Thyroid gland (tissue), 4 donors: ENCODE measurements around the gene GALE.
"Not testable (repeated sequence)": the region's sequence is repeated elsewhere in the genome, so short reads cannot be mapped to it uniquely, and the experiment has no call there.

Experiments used
- POLR2A ChIP-seq, 2 donors: fragments of 450-650 bp; IDR thresholded peaks; one replicate each; pipeline ENCODE4 v1.6.1; 2017; ENCODE audit warnings: antibody characterized with exemption in 2 of 2, mild to moderate bottlenecking in 2 of 2, moderate library complexity in 1 of 2
- TF ChIP-seq, protein P1 (sequence below), 6 experiments: fragments of 200-600 bp in 3 of 6; fragments of 450-650 bp in 3 of 6; sonication (generic) in 3 of 6; IDR thresholded peaks; one replicate each; pipeline ENCODE4 v1.5.1; 2016 to 2019; ENCODE audit warnings: antibody characterized with exemption in 6 of 6, mild to moderate bottlenecking in 2 of 6, inconsistent platforms in 1 of 6, moderate library complexity in 1 of 6

GRCh38 chr1:23847482-23848095 lies 47.0 kb upstream of the GALE start:
- TF ChIP-seq, protein P1, sequence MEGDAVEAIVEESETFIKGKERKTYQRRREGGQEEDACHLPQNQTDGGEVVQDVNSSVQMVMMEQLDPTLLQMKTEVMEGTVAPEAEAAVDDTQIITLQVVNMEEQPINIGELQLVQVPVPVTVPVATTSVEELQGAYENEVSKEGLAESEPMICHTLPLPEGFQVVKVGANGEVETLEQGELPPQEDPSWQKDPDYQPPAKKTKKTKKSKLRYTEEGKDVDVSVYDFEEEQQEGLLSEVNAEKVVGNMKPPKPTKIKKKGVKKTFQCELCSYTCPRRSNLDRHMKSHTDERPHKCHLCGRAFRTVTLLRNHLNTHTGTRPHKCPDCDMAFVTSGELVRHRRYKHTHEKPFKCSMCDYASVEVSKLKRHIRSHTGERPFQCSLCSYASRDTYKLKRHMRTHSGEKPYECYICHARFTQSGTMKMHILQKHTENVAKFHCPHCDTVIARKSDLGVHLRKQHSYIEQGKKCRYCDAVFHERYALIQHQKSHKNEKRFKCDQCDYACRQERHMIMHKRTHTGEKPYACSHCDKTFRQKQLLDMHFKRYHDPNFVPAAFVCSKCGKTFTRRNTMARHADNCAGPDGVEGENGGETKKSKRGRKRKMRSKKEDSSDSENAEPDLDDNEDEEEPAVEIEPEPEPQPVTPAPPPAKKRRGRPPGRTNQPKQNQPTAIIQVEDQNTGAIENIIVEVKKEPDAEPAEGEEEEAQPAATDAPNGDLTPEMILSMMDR (IDR thresholded peaks at IDR 0.05) = not testable (repeated sequence)
- TF ChIP-seq POLR2A (IDR thresholded peaks at IDR 0.05) = not testable (repeated sequence)
